HG03378 (cell line): Measurements from ENCODE around the gene CST9L.

Experiments
- ATAC-seq: cut with Tn5 transposase; IDR thresholded peaks from one replicate; pipeline ENCODE4 v1.9.1; 2021; ENCODE audit warnings: mild to moderate bottlenecking, moderate library complexity; ENCODE audit not compliant: unreplicated experiment

Gene CST9L

GRCh38 chr20:23547613-23548012 lies 20.7 kb downstream of the CST9L start:
- no peak for ATAC-seq

- ATAC-seq, result no peak
Measured at GRCh38 chr20:23546435-23547144, 21.7 kb downstream of the CST9L start.

- no peak for ATAC-seq
Measured at GRCh38 chr20:23544133-23544532, 24.2 kb downstream of the CST9L start.

GRCh38 chr20:23542801-23543200 lies 25.5 kb downstream of the CST9L start:
- no peak for ATAC-seq

GRCh38 chr20:23541776-23542175 lies 26.5 kb downstream of the CST9L start:
- no peak for ATAC-seq

- no peak for ATAC-seq
Measured at GRCh38 chr20:23541330-23541729, 27.0 kb downstream of the CST9L start.

GRCh38 chr20:23540624-23541023 lies 27.7 kb downstream of the CST9L start:
- ATAC-seq, result no peak

GRCh38 chr20:23537030-23537429 lies 31.3 kb downstream of the CST9L start:
- ATAC-seq, result no peak

- ATAC-seq, result no peak
Measured at GRCh38 chr20:23536328-23536974, 31.8 kb downstream of the CST9L start.

- ATAC-seq, result no peak
Measured at GRCh38 chr20:23534801-23535593, 33.3 kb downstream of the CST9L start.

- ATAC-seq, result no peak
Measured at GRCh38 chr20:23533161-23533560, 35.1 kb downstream of the CST9L start.

- no peak for ATAC-seq
Measured at GRCh38 chr20:23532533-23532932, 35.8 kb downstream of the CST9L start.

- peak; percentile 59 for ATAC-seq
Measured at GRCh38 chr20:23530937-23531567, 37.2 kb downstream of the CST9L start.

GRCh38 chr20:23528867-23529431 lies 39.3 kb downstream of the CST9L start:
- ATAC-seq, result no peak

- ATAC-seq, result no peak
Measured at GRCh38 chr20:23526850-23527249, 41.4 kb downstream of the CST9L start.

GRCh38 chr20:23524146-23524545 lies 44.1 kb downstream of the CST9L start:
- no peak for ATAC-seq

GRCh38 chr20:23520185-23520584 lies 48.1 kb downstream of the CST9L start:
- no peak for ATAC-seq

GRCh38 chr20:23519556-23519955 lies 48.7 kb downstream of the CST9L start:
- ATAC-seq, result no peak

- ATAC-seq, result no peak
Measured at GRCh38 chr20:23517719-23518118, 50.6 kb downstream of the CST9L start.

GRCh38 chr20:23515250-23515939 lies 52.9 kb downstream of the CST9L start:
- peak; percentile 42 for ATAC-seq
